ENCODE data around the gene RCOR1.

- TF ChIP-seq CTCF (IDR thresholded peaks at IDR 0.05) (no peak), CBFB (CRISPR knock-in tag; IDR thresholded peaks at IDR 0.05; ENCODE audit: low read depth) (no peak), SMAD3 (CRISPR knock-in tag; IDR thresholded peaks at IDR 0.05; ENCODE audit: borderline replicate concordance) (no peak), SP1 (CRISPR knock-in tag; conservative IDR thresholded peaks at IDR 0.05) (no peak), ATF2 (CRISPR knock-in tag; IDR thresholded peaks at IDR 0.05; ENCODE audit: borderline replicate concordance, low read depth) (no peak), E2F1 (CRISPR knock-in tag; IDR thresholded peaks at IDR 0.05) (no peak), MAX (CRISPR knock-in tag; IDR thresholded peaks at IDR 0.05) (no peak), ATF3 (CRISPR knock-in tag; conservative IDR thresholded peaks at IDR 0.05) (no peak), STAT6 (CRISPR knock-in tag; conservative IDR thresholded peaks at IDR 0.05; ENCODE audit: low read depth) (no peak), ATF1 (CRISPR knock-in tag; IDR thresholded peaks at IDR 0.05) (no peak), NFE2L1 (CRISPR knock-in tag; IDR thresholded peaks at IDR 0.05) (no peak)
Measured at GRCh38 chr14:102544747-102545460, 47.5 kb upstream of the RCOR1 start.
